ENCODE data around the gene RHBDL2.
"Not testable (repeated sequence)": the region's sequence is repeated elsewhere in the genome, so short reads cannot be mapped to it uniquely, and the experiment has no call there.

RHBDL2 gene

DNA sequence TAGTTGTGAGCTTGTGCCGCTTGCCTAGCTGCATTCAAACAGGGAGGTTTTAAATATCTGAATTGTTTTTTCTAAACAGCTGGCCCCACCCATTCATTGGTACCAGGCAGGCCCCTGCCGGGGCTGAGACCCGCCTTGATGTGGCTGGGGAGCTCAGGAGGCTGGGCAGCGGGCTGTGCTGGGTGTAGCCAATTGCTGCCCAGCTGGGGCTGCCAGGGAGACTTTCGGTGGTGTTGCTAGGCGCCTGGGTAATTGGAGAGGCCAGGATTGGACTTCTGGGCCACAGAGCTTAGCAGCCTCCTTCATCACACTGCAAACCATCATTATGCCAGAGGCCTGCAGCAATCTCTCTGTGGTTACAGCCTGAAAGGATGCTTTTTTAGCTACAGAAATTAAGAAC is 12.2 kb downstream of the RHBDL2 start:
- DNase-seq = no peak

- no peak for DNase-seq
These were observed 12.6 kb downstream of the RHBDL2 start for GRCh38 chr1:38929054-38929453.

DNA sequence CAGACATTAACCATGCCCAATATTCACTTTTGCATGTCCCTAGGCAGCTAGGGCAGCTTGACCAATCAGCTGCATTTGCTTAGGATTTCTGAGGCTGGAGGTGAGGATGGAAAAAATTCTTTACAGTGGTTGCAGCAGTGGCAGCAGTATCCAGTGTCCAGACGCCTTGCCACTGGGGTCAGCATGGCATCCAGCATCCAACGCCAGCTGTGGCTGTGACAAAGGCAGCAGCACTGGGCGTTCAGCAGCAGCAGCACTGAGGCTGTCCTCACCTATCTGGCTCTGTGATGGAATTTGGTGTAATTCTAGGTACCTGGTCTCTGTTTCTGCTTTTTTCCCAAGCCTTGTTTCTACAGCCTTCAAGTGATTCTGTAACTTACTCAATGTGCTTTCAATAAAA is 15.5 kb downstream of the RHBDL2 start:
- DNase-seq = no peak

DNA sequence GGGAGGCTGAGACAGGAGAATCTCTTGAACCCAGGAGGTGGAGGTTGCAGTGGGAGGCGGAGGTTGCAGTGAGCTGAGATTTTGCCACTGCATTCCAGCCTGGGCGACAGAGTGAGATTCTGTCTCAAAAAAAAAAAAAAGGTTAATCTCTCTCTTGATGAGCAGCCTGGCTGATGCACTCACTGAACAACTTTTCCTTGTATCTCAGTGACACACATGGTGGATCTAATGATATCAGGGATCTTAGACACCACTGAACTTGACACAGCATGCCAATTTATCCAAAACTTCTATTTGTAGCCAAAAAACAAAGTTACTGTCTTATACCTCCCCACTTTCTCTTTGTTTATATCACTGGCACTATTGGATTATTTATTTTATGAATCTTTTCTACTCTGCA is 16.2 kb downstream of the RHBDL2 start:
- no peak for DNase-seq

DNA sequence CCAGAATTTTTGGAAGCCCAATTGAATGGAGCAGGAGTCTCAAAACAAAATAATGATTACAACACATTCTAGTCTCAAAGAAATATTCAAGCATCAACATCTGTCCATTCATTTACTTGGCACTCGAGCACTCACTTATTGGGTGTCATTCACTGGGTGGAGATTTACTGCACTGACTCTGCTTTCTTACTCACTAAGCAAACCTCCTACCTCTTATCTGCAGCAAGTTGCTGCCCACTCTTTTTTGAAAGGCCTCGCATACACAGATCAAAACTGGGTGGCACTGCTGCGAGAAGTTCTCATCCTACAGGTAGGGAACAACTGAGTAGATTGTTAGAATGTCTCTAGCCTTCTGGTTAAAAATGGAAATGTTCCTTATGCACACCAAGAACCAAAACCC is 18.0 kb downstream of the RHBDL2 start:
- no peak for DNase-seq

GRCh38 chr1:38919130-38919529 is 22.5 kb downstream of the RHBDL2 start:
- no peak for DNase-seq

- DNase-seq = no peak
These were observed 23.1 kb downstream of the RHBDL2 start for GRCh38 chr1:38918568-38918967.

- no peak for DNase-seq
These were observed 23.9 kb downstream of the RHBDL2 start for GRCh38 chr1:38917772-38918171.

- DNase-seq = no peak
These were observed 24.3 kb downstream of the RHBDL2 start for GRCh38 chr1:38917337-38917736.

DNA sequence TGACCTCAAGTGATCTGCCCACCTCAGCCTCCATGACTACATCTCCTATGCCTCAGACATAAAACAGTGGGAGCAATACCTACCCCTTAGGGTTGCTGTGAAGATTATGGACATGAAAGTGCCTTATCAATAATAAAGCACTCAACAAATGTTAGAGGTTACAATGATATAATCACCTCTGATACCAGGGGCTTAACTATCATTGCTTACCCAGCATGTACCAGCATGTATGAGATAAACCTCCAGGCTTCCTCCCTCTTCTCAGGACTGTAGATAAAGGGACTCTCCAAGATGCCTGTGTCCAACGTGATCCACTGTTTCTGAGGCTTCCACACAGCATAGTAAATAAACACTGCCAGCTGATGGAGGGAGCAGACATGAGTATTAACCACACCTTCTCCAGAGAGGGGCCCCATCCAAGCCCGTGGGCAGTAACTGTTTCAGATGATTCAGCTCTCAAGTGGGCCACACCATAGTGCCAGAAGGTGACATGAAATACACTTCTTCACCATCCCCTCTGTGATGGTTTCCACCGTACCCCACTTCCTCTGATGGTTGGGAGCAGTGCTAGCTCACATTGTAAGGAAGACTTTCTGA is 26.2 kb downstream of the RHBDL2 start:
- no peak for DNase-seq

- DNase-seq = not testable (repeated sequence)
These were observed 26.7 kb downstream of the RHBDL2 start for GRCh38 chr1:38914908-38915307.

GRCh38 chr1:38908821-38909220 is 32.8 kb downstream of the RHBDL2 start:
- no peak for DNase-seq

GRCh38 chr1:38905985-38906384 is 35.6 kb downstream of the RHBDL2 start:
- no peak for DNase-seq

DNA sequence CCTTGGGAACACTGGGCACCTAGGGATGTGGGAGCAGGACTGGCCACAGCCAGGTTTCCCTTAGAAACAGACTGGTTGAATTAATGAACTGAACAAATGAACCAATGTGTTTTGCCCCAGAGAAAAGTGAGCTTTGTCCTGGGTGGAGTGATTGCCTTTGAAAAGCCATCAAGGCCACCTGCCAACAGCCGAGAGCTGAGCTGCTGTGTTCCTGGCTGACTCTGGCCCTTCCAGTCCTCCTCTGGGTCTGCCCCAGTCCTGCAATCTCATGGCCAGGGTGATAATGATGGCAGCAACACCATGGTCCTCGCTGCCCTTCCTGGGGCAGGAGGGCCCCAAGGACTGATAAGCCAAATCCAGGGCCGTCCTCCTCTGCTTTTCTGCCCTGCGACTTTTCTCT is 42.1 kb downstream of the RHBDL2 start:
- DNase-seq = no peak

DNA sequence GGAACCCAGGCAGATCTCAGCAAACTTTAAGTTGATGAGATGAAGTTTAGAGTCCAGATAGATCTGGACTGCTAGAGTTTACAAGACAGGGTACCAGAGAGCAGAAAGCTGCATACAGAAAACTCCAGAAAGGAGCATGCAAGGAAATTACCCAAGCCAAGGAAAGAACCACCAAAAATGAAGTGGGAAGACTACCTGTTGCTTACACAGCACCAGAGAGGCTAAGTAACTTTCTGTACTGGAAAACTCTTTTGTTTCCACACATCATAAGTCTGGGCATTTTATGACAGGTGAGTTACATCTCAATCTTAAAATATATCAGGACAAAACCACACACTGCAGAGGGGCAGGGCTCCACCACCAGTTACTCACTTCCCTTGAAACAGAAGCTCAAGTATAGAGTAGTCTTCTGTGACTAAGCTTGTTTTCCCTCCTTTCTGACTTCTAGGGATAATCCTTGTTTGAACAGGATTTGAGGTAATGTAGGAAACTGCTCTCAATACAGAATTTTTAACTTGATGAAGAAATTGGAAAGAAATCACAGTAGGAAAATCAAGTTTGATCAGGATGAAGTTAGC is 42.9 kb downstream of the RHBDL2 start:
- DNase-seq = no peak

DNA sequence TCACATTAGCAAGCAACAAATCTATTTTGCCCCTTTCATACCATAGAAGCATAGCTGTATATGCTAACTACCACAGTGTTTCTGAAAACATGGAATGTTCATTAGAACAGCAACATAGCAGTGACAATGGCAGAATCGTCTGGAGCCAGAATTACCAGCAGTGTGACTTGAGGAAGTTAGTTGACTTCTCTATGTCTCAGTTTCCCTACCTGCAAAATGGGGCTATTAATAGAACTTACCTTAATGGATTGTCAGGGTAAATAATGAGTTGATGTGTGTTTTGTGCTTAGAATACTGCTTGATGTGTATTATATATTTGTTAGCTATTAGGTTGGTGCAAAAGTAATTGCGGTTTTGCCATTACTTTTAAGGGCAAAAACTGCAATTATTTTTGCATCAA is 45.5 kb downstream of the RHBDL2 start:
- no peak for DNase-seq

DNA sequence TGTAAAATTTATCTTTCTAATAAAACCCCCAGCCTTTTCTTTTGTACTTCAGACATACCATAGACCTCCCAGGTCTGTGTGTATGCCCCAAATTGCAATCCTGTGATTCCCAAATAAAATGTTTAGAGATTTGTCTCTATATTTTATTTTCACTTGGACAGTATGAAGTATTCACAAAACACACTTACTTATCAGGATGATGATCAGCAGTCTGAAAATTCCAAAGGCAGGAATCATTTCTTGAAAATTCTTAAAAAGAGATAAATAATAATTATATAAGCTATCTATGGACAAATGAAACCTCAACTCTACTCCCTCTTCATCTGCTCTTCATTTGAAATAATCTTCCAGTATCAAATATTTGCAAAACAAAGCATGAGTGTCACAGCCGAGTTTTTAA is 48.7 kb downstream of the RHBDL2 start:
- DNase-seq = no peak

GRCh38 chr1:38891753-38892152 is 49.9 kb downstream of the RHBDL2 start:
- DNase-seq = no peak

DNA sequence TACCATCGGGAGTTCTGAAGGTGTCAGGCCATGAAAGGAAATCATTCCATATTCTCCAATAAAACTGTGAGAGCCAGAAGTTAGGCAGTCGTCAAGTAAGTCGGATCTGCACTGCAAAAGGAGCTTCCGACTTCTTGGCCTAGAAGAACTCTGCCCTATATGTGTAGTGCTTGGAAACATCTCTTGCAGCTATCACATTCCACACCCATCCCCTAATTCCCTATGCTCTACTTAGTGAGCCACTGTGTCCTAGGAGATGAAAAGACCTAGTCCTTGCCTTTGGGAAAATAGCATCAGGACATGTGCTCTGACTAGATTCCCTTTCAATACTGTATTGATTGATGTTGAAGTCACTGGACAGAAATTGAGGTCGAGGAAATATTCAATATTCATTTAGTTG is 52.0 kb downstream of the RHBDL2 start:
- DNase-seq = no peak

DNA sequence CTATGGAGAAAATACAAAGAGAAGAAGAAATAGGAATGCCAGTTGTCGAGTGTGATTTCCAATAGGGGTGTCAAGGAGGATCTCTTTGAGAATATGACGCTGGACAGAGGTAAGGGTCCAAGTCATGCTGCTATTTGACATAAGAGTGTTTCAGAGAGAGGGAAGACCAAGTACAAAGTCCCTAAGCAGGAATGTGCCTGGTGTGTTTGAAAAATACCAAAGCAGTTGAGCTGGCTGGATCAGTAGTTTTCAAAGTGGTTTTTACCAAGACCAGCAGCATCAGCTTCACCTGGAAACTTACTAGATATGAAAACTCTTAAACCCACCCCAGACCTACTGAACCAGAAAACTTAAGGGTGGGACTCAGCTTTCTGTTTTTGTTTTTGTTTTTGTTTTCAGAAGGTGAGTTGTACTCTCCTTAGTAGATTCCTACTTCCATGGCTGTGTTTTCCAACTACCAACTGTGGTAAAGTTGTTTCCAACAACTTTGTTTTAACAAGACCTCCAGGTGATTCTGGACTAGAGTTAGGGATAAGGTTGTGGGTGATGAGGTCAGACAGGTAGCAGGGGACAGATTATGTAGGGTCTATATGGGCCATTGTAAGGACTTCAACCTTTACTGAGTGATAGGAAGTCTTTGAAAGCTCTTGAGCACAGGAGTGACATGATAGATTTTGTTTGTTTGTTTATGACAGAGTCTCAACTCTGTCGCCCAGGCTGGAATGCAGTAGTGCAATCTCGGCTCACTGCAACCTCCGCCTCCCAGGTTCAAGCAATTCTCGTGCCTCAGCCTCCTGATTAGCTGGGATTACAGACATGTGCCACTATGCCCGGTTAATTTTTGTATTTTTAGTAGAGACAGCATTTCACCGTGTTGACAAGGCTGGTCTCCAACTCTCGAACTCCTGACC is 53.0 kb downstream of the RHBDL2 start:
- DNase-seq = no peak

GRCh38 chr1:38885092-38885491 is 56.5 kb downstream of the RHBDL2 start:
- no peak for DNase-seq

- DNase-seq = no peak
These were observed 60.1 kb downstream of the RHBDL2 start, which contains the start of gene GJA9 for GRCh38 chr1:38881487-38881886. TSS of gene GJA9 (minus strand) at chr1:38881587. CDS start at chr1:38876098, 5,489 bp downstream.

DNA sequence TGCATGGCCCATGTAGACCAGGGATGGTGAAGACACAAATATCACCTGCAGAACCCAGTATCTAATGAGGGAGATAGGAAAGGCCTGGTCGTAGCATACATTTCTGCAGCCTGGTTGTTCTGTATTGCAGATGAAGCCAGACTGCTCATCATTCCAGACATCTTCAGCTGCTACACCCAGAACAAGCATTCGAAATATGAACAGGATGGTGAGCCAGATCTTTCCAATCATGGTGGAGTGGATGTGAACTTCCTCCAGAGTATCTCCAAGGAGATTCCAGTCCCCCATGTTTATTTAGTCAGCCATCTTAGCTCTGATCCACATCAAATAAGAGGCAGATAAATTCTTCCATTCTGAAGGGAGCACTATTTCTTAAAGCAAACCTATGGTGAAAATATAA is 65.8 kb downstream of the RHBDL2 start:
- no peak for DNase-seq

Measured in GF-D8 (cell line).